ENCODE data around the gene EPG5. TPM values are rescaled to one million over a fixed set of nuclear protein-coding genes. Genes with fewer than 3 reads are reported as not detected.

EPG5 gene
- total RNA-seq, 1 experiment from 2014 or later: 12.9 TPM

GRCh38 chr18:45805551-45805950 lies 161.6 kb downstream of the EPG5 start:
- DNase-seq (ENCODE audit: low read depth, low spot score) (no peak), ATAC-seq (no peak)
- Histone ChIP-seq H3K27me3 (ENCODE audit: control insufficient read depth, insufficient read depth, low read length) (no peaks in the 10 kb centered on the region), H3K27ac (ENCODE audit: low read length) (no peak overlapping the region), H3K36me3 (ENCODE audit: control insufficient read depth, insufficient read depth, low read length) (no peaks in the 10 kb centered on the region), H3K9me3 (ENCODE audit: control insufficient read depth, insufficient read depth, low read depth, low read length) (peaks cover 4% of the 10 kb centered on the region; the same call in 1 of the 2 replicates), H3K4me3 (ENCODE audit: low read depth in 2 of 2, low read length in 2 of 2) (no peak overlapping the region), H3K4me1 (ENCODE audit: control insufficient read depth, insufficient read depth, low read length) (0 out of 2 replicates have a peak, but pooled peaks cover 3% of the 10 kb centered on the region)
- CTCF ChIA-PET: no interaction called here
- TF ChIP-seq TCF7L2 (IDR thresholded peaks at IDR 0.05; ENCODE audit: low read depth, low read length) (no peak), SIN3A (IDR thresholded peaks at IDR 0.05; ENCODE audit: borderline replicate concordance, insufficient read depth, low read depth, low read length) (no peak), POLR2AphosphoS5 (IDR thresholded peaks at IDR 0.05; ENCODE audit: low read depth, low read length) (no peak), REST (IDR thresholded peaks at IDR 0.05; ENCODE audit: insufficient read depth in 1 of 2, low read depth in 2 of 2, low read length in 1 of 2) (no peak), CTCF (IDR thresholded peaks at IDR 0.05) (no peak)
- intact Hi-C loops (cut with micrococcal nuclease; ENCODE audit: unreplicated experiment) (no loop called here), in situ Hi-C loops (cut with HindIII; ENCODE audit: low pct_unique_long_range_greater_than_20kb, low sequenced_read_pairs) (no loop called here)
- BruUV-seq (replicated peaks): no TSS peak
- POLR2A ChIA-PET: no interaction called here

- 0 out of 2 replicates have a peak, but pooled peaks cover 3% of the 10 kb centered on the region for H3K4me1 ChIP-seq (ENCODE audit: control insufficient read depth, insufficient read depth, low read length)
- TF ChIP-seq TCF7L2 (IDR thresholded peaks at IDR 0.05; ENCODE audit: low read depth, low read length): no peak
- TF ChIP-seq CTCF (IDR thresholded peaks at IDR 0.05): no peak
- no peak for TF ChIP-seq POLR2AphosphoS5 (IDR thresholded peaks at IDR 0.05; ENCODE audit: low read depth, low read length)
- no peak for TF ChIP-seq REST (IDR thresholded peaks at IDR 0.05; ENCODE audit: insufficient read depth in 1 of 2, low read depth in 2 of 2, low read length in 1 of 2)
- TF ChIP-seq SIN3A (IDR thresholded peaks at IDR 0.05; ENCODE audit: borderline replicate concordance, insufficient read depth, low read depth, low read length): no peak
- in situ Hi-C loops (cut with HindIII; ENCODE audit: low pct_unique_long_range_greater_than_20kb, low sequenced_read_pairs) (no loop called here), intact Hi-C loops (cut with micrococcal nuclease; ENCODE audit: unreplicated experiment) (no loop called here)
- peak; percentile 84 for DNase-seq (ENCODE audit: low read depth, low spot score)
- no peak overlapping the region for H3K4me3 ChIP-seq (ENCODE audit: low read depth in 2 of 2, low read length in 2 of 2)
- POLR2A ChIA-PET: no interaction called here
- H3K36me3 ChIP-seq (ENCODE audit: control insufficient read depth, insufficient read depth, low read length): no peaks in the 10 kb centered on the region
- CTCF ChIA-PET: no interaction called here
- BruUV-seq (replicated peaks): no TSS peak
- H3K27ac ChIP-seq (ENCODE audit: low read length): peak overlapping the region; percentile 81
- no peaks in the 10 kb centered on the region for H3K27me3 ChIP-seq (ENCODE audit: control insufficient read depth, insufficient read depth, low read length)
- H3K9me3 ChIP-seq (ENCODE audit: control insufficient read depth, insufficient read depth, low read depth, low read length): peaks cover 4% of the 10 kb centered on the region; the same call in 1 of the 2 replicates
- ATAC-seq: peak; percentile 97
Measured at GRCh38 chr18:45802814-45803492, 164.2 kb downstream of the EPG5 start.

Data from Panc1 (cell line).